ENCODE data around the gene FABP3.
"Not testable (repeated sequence)": the region's sequence is repeated elsewhere in the genome, so short reads cannot be mapped to it uniquely, and the experiment has no call there.

Gene FABP3

DNA sequence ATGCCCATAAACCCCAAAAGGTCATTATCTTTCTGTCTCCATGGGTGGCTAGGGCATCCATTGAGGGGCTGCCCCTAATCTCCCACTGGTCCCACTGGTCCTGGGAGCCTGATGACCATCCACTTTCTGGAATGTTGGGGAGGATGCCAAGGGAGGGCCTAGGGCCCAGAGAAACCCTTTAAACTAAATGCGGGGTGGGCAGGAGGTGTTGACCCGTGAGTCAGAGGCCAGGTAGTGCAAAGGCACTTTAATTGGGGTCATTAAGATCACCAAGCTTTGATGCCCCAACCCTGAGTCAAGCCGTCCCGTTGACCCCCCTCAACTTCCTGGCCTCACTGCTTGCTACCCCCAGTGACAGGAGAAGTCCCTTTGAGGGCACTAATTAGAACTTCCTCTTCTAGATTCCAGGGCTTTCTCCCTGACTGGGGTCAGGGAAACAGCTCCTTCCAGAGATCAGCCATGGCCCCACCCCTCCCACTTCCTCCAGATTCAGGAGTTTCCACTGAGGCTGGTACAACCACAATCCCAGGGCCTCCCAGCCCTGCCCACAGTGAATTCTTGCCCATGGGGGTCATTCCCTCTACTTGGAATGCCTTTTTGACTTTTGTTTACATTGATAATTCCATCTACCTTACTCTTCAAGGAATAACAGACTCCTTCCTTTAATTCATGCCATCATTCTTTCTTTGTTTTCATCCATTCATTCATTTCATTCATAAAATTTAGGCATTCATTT is 24.7 kb upstream of the FABP3 start:
- no peak for DNase-seq

- DNase-seq = no peak
These were observed 23.9 kb upstream of the FABP3 start for GRCh38 chr1:31396633-31397351.

GRCh38 chr1:31394584-31395193 is 21.8 kb upstream of the FABP3 start:
- DNase-seq = no peak

DNA sequence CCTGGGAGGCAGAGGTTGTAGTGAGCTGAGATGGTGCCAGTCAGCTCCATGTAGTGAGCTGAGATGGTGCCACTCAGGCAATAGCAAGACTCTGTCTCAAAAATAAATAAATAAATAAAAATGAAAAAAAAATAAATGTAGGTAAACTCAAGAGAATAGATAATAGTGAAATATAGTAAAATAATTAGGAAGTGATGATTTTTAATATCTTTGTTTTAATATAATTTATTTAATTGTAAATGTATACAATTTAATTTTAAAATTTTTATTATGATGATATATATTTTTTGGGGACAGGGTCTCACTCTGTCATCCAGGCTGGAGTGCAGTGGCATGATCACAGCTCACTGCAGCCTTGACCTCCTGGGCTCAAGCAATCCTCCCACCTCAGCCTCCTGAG is 20.6 kb upstream of the FABP3 start:
- DNase-seq = no peak

DNA sequence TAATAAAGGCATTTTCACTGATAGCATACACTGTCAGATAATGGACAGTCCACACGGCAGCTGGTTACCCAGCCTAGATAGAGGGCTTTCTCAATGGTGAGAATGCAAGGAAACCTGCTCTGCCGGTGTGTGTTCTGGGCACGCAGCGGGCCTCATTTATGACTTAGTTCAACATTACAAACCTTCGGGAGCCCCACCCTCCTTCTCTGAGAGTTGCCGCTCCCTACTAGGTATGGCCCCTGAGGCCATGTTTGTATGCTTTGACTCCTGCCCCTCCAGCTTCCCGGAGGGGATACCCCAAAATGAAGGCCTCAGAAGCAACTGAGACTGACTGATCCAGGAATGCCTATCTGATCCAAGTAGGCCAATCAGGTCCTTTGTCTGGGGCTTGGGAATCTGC is 17.2 kb upstream of the FABP3 start:
- no peak for DNase-seq

GRCh38 chr1:31389616-31390015 is 16.7 kb upstream of the FABP3 start:
- DNase-seq = no peak

- DNase-seq = no peak
These were observed 14.7 kb upstream of the FABP3 start for GRCh38 chr1:31387612-31388011.

DNA sequence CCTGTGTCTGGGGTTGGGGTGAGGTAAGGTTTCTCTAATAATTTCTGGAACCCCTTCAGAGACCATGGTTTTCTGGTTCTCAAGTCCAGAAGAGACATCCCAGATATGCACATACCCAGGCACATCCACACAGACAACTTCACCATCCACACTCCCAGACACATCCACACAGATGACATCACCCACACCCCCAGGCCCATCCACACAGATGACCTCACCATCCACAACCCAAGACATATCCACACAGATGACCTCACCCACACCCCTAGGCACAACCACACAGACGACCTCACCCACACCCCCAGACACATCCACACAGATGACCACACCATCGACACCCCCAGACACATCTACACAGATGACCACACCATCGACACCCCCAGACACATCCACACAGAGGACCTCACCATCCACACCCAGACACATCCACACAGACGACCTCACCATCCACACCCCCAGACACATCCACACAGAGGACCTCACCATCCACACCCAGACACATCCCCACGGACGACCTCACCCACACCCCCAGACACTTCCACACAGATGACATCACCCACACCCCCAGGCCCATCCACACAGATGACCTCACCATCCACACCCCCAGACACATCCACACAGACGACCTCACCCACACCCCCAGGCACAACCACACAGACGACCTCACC is 13.8 kb upstream of the FABP3 start:
- DNase-seq = not testable (repeated sequence)

GRCh38 chr1:31383967-31384366 is 11.1 kb upstream of the FABP3 start:
- DNase-seq = no peak

DNA sequence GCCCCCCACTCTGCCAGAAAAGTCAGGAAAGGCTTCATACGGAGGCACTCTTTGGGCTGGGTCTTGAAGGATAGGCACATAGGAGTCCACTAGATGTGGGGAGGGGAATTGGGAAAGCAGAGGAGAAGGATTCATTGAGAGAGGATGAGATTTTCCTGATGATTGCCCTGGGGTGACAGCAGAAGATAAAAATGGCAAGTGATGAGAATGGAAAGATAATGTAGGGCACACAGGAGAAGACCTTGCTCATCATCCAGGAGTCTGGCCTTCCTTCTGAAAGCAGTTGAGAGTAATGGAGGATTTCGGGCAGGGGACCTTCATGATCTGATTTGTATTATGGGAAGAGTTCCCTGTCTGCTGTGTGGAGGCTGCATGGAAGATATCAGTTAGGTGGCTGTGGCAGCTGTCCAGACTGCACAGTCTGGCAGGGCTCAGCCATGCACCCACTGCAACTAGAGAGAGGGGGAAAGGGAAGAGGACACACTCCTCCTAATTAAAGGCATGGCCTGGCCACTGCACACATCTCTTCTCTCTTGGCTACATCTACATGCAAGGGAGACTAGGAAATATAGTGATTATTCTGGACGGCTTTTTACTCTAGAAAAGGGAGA is 9.6 kb upstream of the FABP3 start:
- DNase-seq = no peak

DNA sequence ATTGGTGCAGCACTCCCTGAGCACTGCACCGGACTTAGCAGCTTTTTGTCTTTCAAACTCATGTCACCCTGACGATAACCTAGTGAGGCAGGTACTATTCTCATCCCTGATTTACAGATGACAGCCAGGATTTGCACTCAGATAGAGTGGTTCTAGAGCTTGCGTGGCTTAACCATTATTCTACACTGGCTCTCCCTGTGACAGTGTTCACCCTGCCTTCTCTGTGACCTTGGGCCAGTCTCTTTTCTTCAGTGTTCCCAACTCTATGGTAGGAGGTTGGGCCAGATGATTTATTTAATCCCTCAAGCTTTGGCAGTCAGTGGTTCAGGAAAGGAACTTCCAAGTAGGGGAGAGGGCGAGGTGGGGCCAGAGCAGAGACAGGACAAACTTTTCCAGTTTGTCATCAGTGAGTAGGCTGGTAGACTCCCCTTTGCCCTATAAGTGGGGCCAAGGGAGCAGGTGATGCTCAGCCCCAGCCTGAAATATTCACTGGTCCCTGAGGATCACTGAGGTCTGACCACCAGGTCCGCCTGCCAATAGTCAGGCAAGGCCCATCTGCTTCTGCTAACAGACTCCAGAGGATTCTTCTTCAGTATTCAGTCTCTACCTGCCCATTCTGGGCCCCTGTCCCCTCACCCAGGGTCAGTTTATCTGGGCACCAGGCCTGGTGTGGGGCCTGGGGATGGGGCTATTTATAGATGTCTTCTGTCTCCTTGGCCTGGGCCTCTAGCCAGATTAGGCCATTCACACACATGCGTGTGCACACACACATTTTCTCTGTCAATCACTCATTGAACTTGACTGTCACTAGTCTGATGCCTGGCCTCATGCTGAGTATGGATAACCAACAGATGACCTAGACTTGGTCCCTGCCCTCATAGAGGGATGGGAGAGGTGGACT is 8.8 kb upstream of the FABP3 start:
- no peak for DNase-seq

DNA sequence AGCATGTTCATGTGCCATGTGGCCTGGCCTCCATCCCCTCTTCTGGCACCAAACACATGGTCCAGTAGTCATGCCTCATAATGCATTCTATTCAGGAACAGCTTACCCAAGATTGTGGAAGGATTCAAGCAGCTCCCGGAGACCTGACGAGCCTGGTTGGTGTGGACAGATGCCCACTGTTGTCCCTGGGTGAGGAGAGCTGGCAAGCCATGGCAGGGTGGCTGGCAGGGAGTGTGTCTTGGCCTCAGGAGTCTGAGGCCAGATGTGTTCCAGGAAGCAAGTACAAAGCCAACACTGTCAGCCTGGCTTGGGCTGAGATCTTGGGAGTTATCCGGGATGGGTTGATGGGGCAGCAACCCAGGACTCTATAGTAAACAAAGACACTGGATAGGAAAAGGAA is 7.3 kb upstream of the FABP3 start:
- no peak for DNase-seq

- DNase-seq = no peak
These were observed 5.1 kb upstream of the FABP3 start for GRCh38 chr1:31378001-31378400.

DNA sequence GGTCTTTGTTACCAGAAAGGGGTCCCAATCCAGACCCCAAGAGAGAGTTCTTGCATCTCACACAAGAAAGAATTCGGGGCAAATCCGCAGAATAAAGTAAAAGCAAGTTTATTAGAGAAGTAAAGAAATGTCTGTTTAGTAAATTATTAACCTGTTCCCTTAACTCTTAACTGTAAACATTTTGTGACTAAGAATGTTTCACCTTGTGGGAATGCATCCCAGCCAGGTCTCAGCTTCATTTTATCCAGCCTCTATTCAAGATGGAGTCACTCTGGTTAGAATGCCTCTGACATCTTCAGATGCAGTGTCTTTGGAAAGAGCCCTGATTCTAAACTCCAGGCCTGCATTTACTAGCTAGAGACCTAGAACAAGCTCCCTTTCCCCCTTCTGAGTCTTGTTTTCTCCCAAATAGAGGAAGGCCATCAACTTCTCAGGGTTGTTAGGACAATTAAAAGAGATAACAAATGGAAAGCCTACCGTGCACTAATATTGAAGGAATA is 4.5 kb upstream of the FABP3 start:
- DNase-seq = no peak

- no peak for DNase-seq
These were observed 3.7 kb upstream of the FABP3 start for GRCh38 chr1:31376375-31377134.

GRCh38 chr1:31374511-31375196 is 1.8 kb upstream of the FABP3 start:
- no peak for DNase-seq

GRCh38 chr1:31373897-31374486 is 1.1 kb upstream of the FABP3 start:
- no peak for DNase-seq

DNA sequence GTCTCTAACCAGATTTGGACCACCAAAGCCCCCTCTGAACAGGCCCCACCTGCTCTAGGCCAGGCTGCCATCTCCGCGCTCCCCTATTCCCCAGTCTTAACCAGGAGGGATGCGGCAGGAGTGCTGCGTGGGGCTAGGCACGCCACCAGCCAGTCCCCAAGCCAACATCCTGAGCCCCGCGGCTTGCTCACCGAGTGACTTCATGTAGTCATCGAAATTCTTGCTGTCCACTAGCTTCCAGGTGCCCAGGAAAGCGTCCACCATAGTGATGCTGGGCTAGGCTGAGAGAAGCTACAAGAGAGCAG is 173 bp downstream of the FABP3 start:
- no peak for DNase-seq

- no peak for DNase-seq
These were observed 825 bp downstream of the FABP3 start for GRCh38 chr1:31372051-31372450.

Data from cortex of kidney (tissue), 1 donor.